Naive thymus-derived CD4-positive, alpha-beta T cell (primary cell): Measurements from ENCODE around the gene INPP1. TPM values are rescaled to one million over a fixed set of nuclear protein-coding genes. Genes with fewer than 3 reads are reported as not detected.

Experiments used
- ATAC-seq: fragments of 150-1000 bp; cut with Tn5 transposase; 2 replicates; pipeline ENCODE4 v1.10.0; 2021; ENCODE audit warnings: mild to moderate bottlenecking, moderate library complexity
- CTCF ChIA-PET: fragments of 350-600 bp; sonication (Branson Sonifier 250); formaldehyde crosslinking; loops from one replicate; lab custom pipeline; 2021; ENCODE audit warnings: antibody characterized with exemption; lab: Charles Lee
- POLR2A ChIA-PET: fragments of 350-600 bp; sonication (Branson Sonifier 250); formaldehyde crosslinking; loops from one replicate; lab custom pipeline; 2021; ENCODE audit warnings: antibody characterized with exemption, inconsistent platforms; lab: Charles Lee
- DNase-seq, 9 donors: peaks; one replicate each; pipeline versions ENCODE4 v3.0.0 to v3.0.0-alpha.2; 2020 to 2022; ENCODE audit warnings: mixed read lengths in 1 of 9
- H3K27ac ChIP-seq: one replicate; pipeline ENCODE4 v1.7.0; 2013; ENCODE audit warnings: mild to moderate bottlenecking, low read depth, low read length, moderate library complexity
- H3K27me3 ChIP-seq, 2 donors: one replicate each; pipeline ENCODE4 v1.7.0; 2013; ENCODE audit warnings: low read length in 2 of 2, mild to moderate bottlenecking in 2 of 2, moderate library complexity in 2 of 2; ENCODE audit not compliant: control insufficient read depth in 2 of 2, insufficient read depth in 2 of 2
- H3K36me3 ChIP-seq, 3 experiments: 1 replicate in 2 of 3; 2 replicates in 1 of 3; pipeline ENCODE4 v1.7.0; 2013; ENCODE audit warnings: low read length in 3 of 3, mild to moderate bottlenecking in 3 of 3, moderate library complexity in 1 of 3; ENCODE audit not compliant: insufficient read depth in 3 of 3, control insufficient read depth in 2 of 3
- H3K4me1 ChIP-seq, 2 donors: one replicate each; pipeline ENCODE4 v1.7.0; 2013; ENCODE audit warnings: low read length in 2 of 2, mild to moderate bottlenecking in 2 of 2, moderate library complexity in 1 of 2; ENCODE audit not compliant: control insufficient read depth in 2 of 2, insufficient read depth in 2 of 2
- H3K4me3 ChIP-seq: 2 replicates; pipeline ENCODE4 v1.7.0; 2013; ENCODE audit warnings: mild to moderate bottlenecking, low read length
- H3K9me3 ChIP-seq, 3 experiments: 1 replicate in 2 of 3; 2 replicates in 1 of 3; pipeline ENCODE4 v1.7.0; 2013; ENCODE audit warnings: low read length in 3 of 3; ENCODE audit not compliant: control insufficient read depth in 2 of 3
- H3K27ac Mint-ChIP-seq, 9 donors: one replicate each; pipeline ENCODE4 v1.8.0; 2020 to 2022; ENCODE audit warnings: mixed read lengths in 9 of 9, mild to moderate bottlenecking in 8 of 9, moderate library complexity in 5 of 9, inconsistent platforms in 2 of 9
- H3K27me3 Mint-ChIP-seq, 5 donors: one replicate each; pipeline ENCODE4 v1.8.0; 2021 to 2022; ENCODE audit warnings: mixed read lengths in 5 of 5, mild to moderate bottlenecking in 1 of 5
- H3K36me3 Mint-ChIP-seq, 5 donors: one replicate each; pipeline ENCODE4 v1.8.0; 2020 to 2022; ENCODE audit warnings: mixed read lengths in 5 of 5, mild to moderate bottlenecking in 3 of 5, inconsistent platforms in 1 of 5
- H3K4me1 Mint-ChIP-seq, 7 donors: one replicate each; pipeline ENCODE4 v1.8.0; 2020 to 2022; ENCODE audit warnings: mixed read lengths in 7 of 7, mild to moderate bottlenecking in 3 of 7, inconsistent platforms in 1 of 7
- H3K4me3 Mint-ChIP-seq, 10 donors: one replicate each; pipeline ENCODE4 v1.8.0; 2020 to 2022; ENCODE audit warnings: mild to moderate bottlenecking in 10 of 10, mixed read lengths in 10 of 10, moderate library complexity in 6 of 10, inconsistent platforms in 2 of 10
- H3K9me3 Mint-ChIP-seq, 11 donors: one replicate each; pipeline ENCODE4 v1.8.0; 2020 to 2022; ENCODE audit warnings: mixed read lengths in 11 of 11, mild to moderate bottlenecking in 4 of 11, inconsistent platforms in 1 of 11, moderate library complexity in 1 of 11
- intact Hi-C, 2 donors: fragments of 100-400 bp; cut with micrococcal nuclease; formaldehyde crosslinking; loops; one replicate each; pipeline ENCODE4 v1.15.1; 2023
- polyA plus RNA-seq, 2 donors: library from polyadenylated mRNA; unstranded; fragments of 300-500 nt; fragmentation: Illumina TruSeq; gene quantifications; one replicate each; pipeline ENCODE4 v1.2.3, GENCODE V29; 2021
- total RNA-seq, 6 experiments: library from RNA in 5 of 6; stranded (reverse) in 5 of 6; gene quantifications; 1 replicate in 5 of 6; 2 replicates in 1 of 6; pipeline ENCODE4 v1.2.3 and lab custom pipeline; 2021 to 2026

INPP1 gene
- total and polyA plus RNA-seq, 7 experiments from 2014 or later, result 1.2 to 6.7 (median 2.0) TPM

GRCh38 chr2:190369635-190370034, 26.2 kb downstream of the INPP1 start:
- Histone ChIP-seq H3K4me1 (no peaks in the 10 kb centered on the region), H3K27me3 (no peaks in the 10 kb centered on the region), H3K27ac (no peak overlapping the region), H3K9me3 (no peaks in the 10 kb centered on the region), H3K36me3 (peaks cover 0 to 3% (median 0%) of the 10 kb centered on the region in 3 experiments), H3K4me3 (no peak overlapping the region)
- Mint-ChIP-seq H3K4me3 (no peak overlapping the region), H3K27ac (no peak overlapping the region), H3K36me3 (peaks cover 0 to 17% (median 14%) of the 10 kb centered on the region in 5 donors), H3K9me3 (no peaks in the 10 kb centered on the region), H3K27me3 (no peaks in the 10 kb centered on the region), H3K4me1 (peaks cover 0 to 5% (median 0%) of the 10 kb centered on the region in 7 donors)
- intact Hi-C loops, result loop anchor here (5.0 to 10.0 kb wide), 4 partner anchors 347 to 1845 kb away; no protein-coding TSS in a partner anchor
- ChIA-PET CTCF (interaction anchor here (0.7 to 1.3 kb wide), 5 partner anchors 8 to 62 kb away, joined by 3 to 4 read pairs (median 3); no protein-coding TSS in a partner anchor), POLR2A (no interaction called here)
- DNase-seq (no peak), ATAC-seq (no peak)

- POLR2A ChIA-PET, result no interaction called here
- H3K9me3 ChIP-seq, result no peaks in the 10 kb centered on the region
Measured at GRCh38 chr2:190376083-190376482, 32.7 kb downstream of the INPP1 start.

GRCh38 chr2:190376591-190377245, 33.3 kb downstream of the INPP1 start:
- H3K27ac ChIP-seq, result no peak overlapping the region
- Mint-ChIP-seq H3K4me1 (peaks cover 0 to 5% (median 0%) of the 10 kb centered on the region in 7 donors), H3K27me3 (peaks cover 0 to 3% (median 0%) of the 10 kb centered on the region in 5 donors), H3K4me3 (no peak overlapping the region), H3K27ac (no peak overlapping the region), H3K36me3 (no peaks in the 10 kb centered on the region), H3K9me3 (no peaks in the 10 kb centered on the region)
- ChIA-PET POLR2A (interaction anchor here (0.6 to 1.3 kb wide), 2 partner anchors 158 to 463 kb away, joined by 3 read pairs; partner anchors contain the start of gene NEMP2), CTCF (interaction anchor here (0.5 to 0.6 kb wide), 3 partner anchors 139 to 440 kb away, joined by 3 to 4 read pairs (median 3); no protein-coding TSS in a partner anchor)
- H3K36me3 ChIP-seq, result no peaks in the 10 kb centered on the region
- ATAC-seq (no peak), DNase-seq (no peak)
- H3K4me1 ChIP-seq, result no peaks in the 10 kb centered on the region
- no peaks in the 10 kb centered on the region for H3K9me3 ChIP-seq
- intact Hi-C loops, result loop anchor here in 1 of 2 donors (10.0 kb wide), 1 partner anchor 1852 kb away; no protein-coding TSS in a partner anchor
- no peaks in the 10 kb centered on the region for H3K27me3 ChIP-seq
- H3K4me3 ChIP-seq, result no peak overlapping the region

More at GRCh38 chr2:190376083-190376482, 32.7 kb downstream of the INPP1 start:
- DNase-seq (no peak), ATAC-seq (no peak)
- H3K27me3 ChIP-seq, result no peaks in the 10 kb centered on the region
- no peak overlapping the region for H3K27ac ChIP-seq
- CTCF ChIA-PET, result interaction anchor here (0.6 kb wide), 1 partner anchor 441 kb away, joined by 3 read pairs; no protein-coding TSS in a partner anchor
- Mint-ChIP-seq H3K4me1 (peaks cover 0 to 5% (median 0%) of the 10 kb centered on the region in 7 donors), H3K9me3 (no peaks in the 10 kb centered on the region), H3K4me3 (no peak overlapping the region), H3K27ac (peak overlapping the region in 1 of 9 donors; percentile 13), H3K36me3 (peaks cover 0 to under 1% (median 0%) of the 10 kb centered on the region in 5 donors), H3K27me3 (peaks cover 0 to 3% (median 0%) of the 10 kb centered on the region in 5 donors)
- no peaks in the 10 kb centered on the region for H3K36me3 ChIP-seq
- intact Hi-C loops, result loop anchor here in 1 of 2 donors (10.0 kb wide), 1 partner anchor 1851 kb away; no protein-coding TSS in a partner anchor
- H3K4me1 ChIP-seq, result no peaks in the 10 kb centered on the region
- no peak overlapping the region for H3K4me3 ChIP-seq

GRCh38 chr2:190378880-190379237, 35.5 kb downstream of the INPP1 start:
- Histone ChIP-seq H3K27me3 (no peaks in the 10 kb centered on the region), H3K27ac (no peak overlapping the region), H3K36me3 (no peaks in the 10 kb centered on the region), H3K4me1 (no peaks in the 10 kb centered on the region), H3K4me3 (no peak overlapping the region), H3K9me3 (no peaks in the 10 kb centered on the region)
- H3K27me3 Mint-ChIP-seq, result peaks cover 0 to 3% (median 0%) of the 10 kb centered on the region in 5 donors
- DNase-seq (no peak), ATAC-seq (no peak)
- POLR2A ChIA-PET, result no interaction called here
- H3K36me3 Mint-ChIP-seq, result no peaks in the 10 kb centered on the region
- intact Hi-C loops, result loop anchor here in 1 of 2 donors (10.0 kb wide), 1 partner anchor 1854 kb away; no protein-coding TSS in a partner anchor
- H3K27ac Mint-ChIP-seq, result no peak overlapping the region
- H3K4me3 Mint-ChIP-seq, result no peak overlapping the region
- CTCF ChIA-PET, result interaction anchor here (1.0 kb wide), 1 partner anchor 8 kb away, joined by 3 read pairs; no protein-coding TSS in a partner anchor
- no peaks in the 10 kb centered on the region for H3K9me3 Mint-ChIP-seq
- H3K4me1 Mint-ChIP-seq, result peaks cover 0 to 6% (median 0%) of the 10 kb centered on the region in 7 donors

GRCh38 chr2:190379249-190379964, 36.0 kb downstream of the INPP1 start:
- DNase-seq (no peak), ATAC-seq (no peak)
- Histone ChIP-seq H3K4me1 (no peaks in the 10 kb centered on the region), H3K27me3 (no peaks in the 10 kb centered on the region), H3K4me3 (no peak overlapping the region), H3K9me3 (no peaks in the 10 kb centered on the region), H3K36me3 (no peaks in the 10 kb centered on the region), H3K27ac (no peak overlapping the region)
- H3K4me1 Mint-ChIP-seq, result peaks cover 0 to 6% (median 0%) of the 10 kb centered on the region in 7 donors
- H3K27me3 Mint-ChIP-seq, result peaks cover 0 to 3% (median 0%) of the 10 kb centered on the region in 5 donors
- H3K9me3 Mint-ChIP-seq, result no peaks in the 10 kb centered on the region
- no peaks in the 10 kb centered on the region for H3K36me3 Mint-ChIP-seq
- intact Hi-C loops, result loop anchor here in 1 of 2 donors (10.0 kb wide), 1 partner anchor 1855 kb away; no protein-coding TSS in a partner anchor
- H3K4me3 Mint-ChIP-seq, result no peak overlapping the region
- H3K27ac Mint-ChIP-seq, result no peak overlapping the region
- CTCF ChIA-PET, result interaction anchor here (1.0 kb wide), 1 partner anchor 9 kb away, joined by 3 read pairs; no protein-coding TSS in a partner anchor
- POLR2A ChIA-PET, result interaction anchor here (0.8 kb wide), 1 partner anchor 28 kb away, joined by 3 read pairs; no protein-coding TSS in a partner anchor

GRCh38 chr2:190380962-190381412, 37.6 kb downstream of the INPP1 start:
- ChIA-PET POLR2A (no interaction called here), CTCF (interaction anchor here (0.7 to 1.2 kb wide), 2 partner anchors 277 to 299 kb away, joined by 3 to 10 read pairs; no protein-coding TSS in a partner anchor)
- no peak for DNase-seq
- Mint-ChIP-seq H3K9me3 (no peaks in the 10 kb centered on the region), H3K27me3 (peaks cover 0 to 3% (median 0%) of the 10 kb centered on the region in 5 donors), H3K4me1 (peaks cover 0 to 6% (median 0%) of the 10 kb centered on the region in 7 donors), H3K4me3 (no peak overlapping the region), H3K36me3 (no peaks in the 10 kb centered on the region), H3K27ac (no peak overlapping the region)
- Histone ChIP-seq H3K27me3 (no peaks in the 10 kb centered on the region), H3K4me3 (no peak overlapping the region), H3K27ac (no peak overlapping the region), H3K4me1 (no peaks in the 10 kb centered on the region), H3K36me3 (no peaks in the 10 kb centered on the region), H3K9me3 (no peaks in the 10 kb centered on the region)
- ATAC-seq, result no peak
- intact Hi-C loops, result no loop called here
